Astrocyte (in vitro differentiated cells and primary cell): ENCODE results near the gene PSMB11. TPM values are rescaled to one million over a fixed set of nuclear protein-coding genes. Genes with fewer than 3 reads are reported as not detected.

Experiments used
- DNase-seq: peaks from one replicate; pipeline ENCODE4 v3.0.0-alpha.2; 2010; ENCODE audit warnings: low read depth
- FAIRE-seq: peaks from 2 replicates; lab custom pipeline; 2011; peaks lifted over from hg19 to GRCh38; lab: Jason Lieb, UNC
- H2AFZ ChIP-seq: 2 replicates; pipeline ENCODE4 v1.6.0; 2012; ENCODE audit warnings: low read depth, low read length, inconsistent platforms
- H3K27ac ChIP-seq: 2 replicates; pipeline ENCODE4 v1.5.1; 2011; ENCODE audit warnings: low read depth, low read length, inconsistent platforms
- H3K27me3 ChIP-seq: 2 replicates; pipeline ENCODE4 v1.6.0; 2011; ENCODE audit warnings: low read length, inconsistent platforms; ENCODE audit not compliant: insufficient read depth
- H3K36me3 ChIP-seq: 2 replicates; pipeline ENCODE4 v1.5.1; 2011; ENCODE audit warnings: low read length, inconsistent platforms; ENCODE audit not compliant: insufficient read depth
- H3K4me1 ChIP-seq: 2 replicates; pipeline ENCODE4 v1.5.1; 2011; ENCODE audit warnings: low read length, inconsistent platforms; ENCODE audit not compliant: insufficient read depth
- H3K4me2 ChIP-seq: 2 replicates; pipeline ENCODE4 v1.6.0; 2012; ENCODE audit warnings: low read length, inconsistent platforms
- H3K4me3 ChIP-seq: 2 replicates; pipeline ENCODE4 v1.5.1; 2011; ENCODE audit warnings: low read depth, mild to moderate bottlenecking, low read length, inconsistent platforms; ENCODE audit not compliant: insufficient read depth
- H3K79me2 ChIP-seq: 2 replicates; pipeline ENCODE4 v1.6.0; 2012; ENCODE audit warnings: mild to moderate bottlenecking, low read length, inconsistent platforms; ENCODE audit not compliant: insufficient read depth
- H3K9ac ChIP-seq: 2 replicates; pipeline ENCODE4 v1.6.0; 2012; ENCODE audit warnings: mild to moderate bottlenecking, low read length, inconsistent platforms
- H3K9me3 ChIP-seq: 2 replicates; pipeline ENCODE4 v1.5.1; 2012; ENCODE audit warnings: low read depth, mild to moderate bottlenecking, low read length, inconsistent platforms; ENCODE audit not compliant: insufficient read depth
- H4K20me1 ChIP-seq: 2 replicates; pipeline ENCODE4 v1.6.0; 2012; ENCODE audit warnings: low read length, inconsistent platforms; ENCODE audit not compliant: insufficient read depth
- H3K27ac Mint-ChIP-seq: one replicate; pipeline ENCODE4 v1.8.0; 2021; ENCODE audit warnings: mild to moderate bottlenecking, mixed read lengths; ENCODE audit not compliant: unreplicated experiment
- H3K27me3 Mint-ChIP-seq: one replicate; pipeline ENCODE4 v1.8.0; 2021; ENCODE audit warnings: low read depth, mixed read lengths; ENCODE audit not compliant: unreplicated experiment
- H3K36me3 Mint-ChIP-seq: one replicate; pipeline ENCODE4 v1.8.0; 2021; ENCODE audit warnings: low read depth, mixed read lengths; ENCODE audit not compliant: unreplicated experiment
- H3K4me1 Mint-ChIP-seq: one replicate; pipeline ENCODE4 v1.8.0; 2021; ENCODE audit warnings: low read depth, mixed read lengths; ENCODE audit not compliant: unreplicated experiment
- H3K4me3 Mint-ChIP-seq: one replicate; pipeline ENCODE4 v1.8.0; 2021; ENCODE audit warnings: mild to moderate bottlenecking, moderate library complexity, mixed read lengths; ENCODE audit not compliant: unreplicated experiment
- H3K9me3 Mint-ChIP-seq: one replicate; pipeline ENCODE4 v1.8.0; 2021; ENCODE audit warnings: mild to moderate bottlenecking, mixed read lengths; ENCODE audit not compliant: unreplicated experiment
- CTCF ChIP-seq: IDR thresholded peaks from 2 replicates; pipeline ENCODE4 v1.5.1; 2011; ENCODE audit warnings: low read depth, mild to moderate bottlenecking, inconsistent platforms, low read length, moderate library complexity; ENCODE audit not compliant: insufficient read depth
- EZH2 ChIP-seq: IDR thresholded peaks from 2 replicates; pipeline ENCODE4 v1.6.1; 2012; ENCODE audit warnings: mild to moderate bottlenecking, low read length, inconsistent platforms; ENCODE audit not compliant: insufficient read depth
- total RNA-seq: library from RNA; stranded (reverse); gene quantifications from 2 replicates; pipeline ENCODE4 v1.2.1, GENCODE V29; 2021

Gene PSMB11
- total RNA-seq, 1 donor from 2014 or later = not detected

- Histone ChIP-seq H2AFZ (no peak overlapping the region), H4K20me1 (peaks cover 27% of the 10 kb centered on the region), H3K27ac (no peak overlapping the region)
Measured at GRCh38 chr14:23056145-23056955, 14.3 kb downstream of the PSMB11 start.

GRCh38 chr14:23056956-23057756, 15.1 kb downstream of the PSMB11 start, which contains the start of gene CDH24:
CDH24 (minus strand) TSS chr14:23057520; CDS start chr14:23055733, 1,787 bp downstream.
- peaks cover 27% of the 10 kb centered on the region for H4K20me1 ChIP-seq
- peak within 1 kb of the TSS; percentile 57 for H3K4me3 ChIP-seq
- Mint-ChIP-seq H3K36me3 (peaks cover 16% of the 10 kb centered on the region), H3K27me3 (no peaks in the 10 kb centered on the region), H3K9me3 (no peaks in the 10 kb centered on the region), H3K4me1 (peaks cover 26% of the 10 kb centered on the region), H3K27ac (peak within 1 kb of the TSS; percentile 72), H3K4me3 (peak within 1 kb of the TSS; percentile 85)
- H3K4me1 ChIP-seq = peaks cover 23% of the 10 kb centered on the region
- H3K36me3 ChIP-seq = peaks cover 23% of the 10 kb centered on the region
- peaks cover 8% of the 10 kb centered on the region for H3K79me2 ChIP-seq
- no peak within 1 kb of the TSS for H2AFZ ChIP-seq
- DNase-seq (peak; percentile 34), FAIRE-seq (no peak)
- H3K27ac ChIP-seq = peak within 1 kb of the TSS; percentile 45
- no peaks in the 10 kb centered on the region for H3K27me3 ChIP-seq
- peak within 1 kb of the TSS; percentile 74 for H3K9ac ChIP-seq
- no peaks in the 10 kb centered on the region for H3K9me3 ChIP-seq
- peak within 1 kb of the TSS; percentile 99 for H3K4me2 ChIP-seq
- TF ChIP-seq CTCF = no peak
- TF ChIP-seq EZH2 = no peak

More at GRCh38 chr14:23056145-23056955, 14.3 kb downstream of the PSMB11 start:
- Histone ChIP-seq H3K4me2 (peak overlapping the region; percentile 99), H3K9me3 (no peaks in the 10 kb centered on the region), H3K79me2 (peaks cover 8% of the 10 kb centered on the region), H3K36me3 (peaks cover 22% of the 10 kb centered on the region), H3K4me1 (peaks cover 19% of the 10 kb centered on the region), H3K4me3 (peak overlapping the region; percentile 57), H3K9ac (peak overlapping the region; percentile 74), H3K27me3 (no peaks in the 10 kb centered on the region)
- TF ChIP-seq CTCF (peak; percentile 69), EZH2 (no peak)
- H3K9me3 Mint-ChIP-seq = no peaks in the 10 kb centered on the region
- peak; percentile 31 for DNase-seq
- peak; percentile 17 for FAIRE-seq
- peaks cover 13% of the 10 kb centered on the region for H3K36me3 Mint-ChIP-seq
- peaks cover 21% of the 10 kb centered on the region for H3K4me1 Mint-ChIP-seq
- H3K27ac Mint-ChIP-seq = peak overlapping the region; percentile 34
- no peaks in the 10 kb centered on the region for H3K27me3 Mint-ChIP-seq
- H3K4me3 Mint-ChIP-seq = peak overlapping the region; percentile 85
